Activated B cell treated with CpG ODN at 0.5 μM for 24 hours (primary cell): ENCODE data around the gene GLS2. TPM values are rescaled to one million over a fixed set of nuclear protein-coding genes. Genes with fewer than 3 reads are reported as not detected.
A peak's percentile ranks its signal among the peaks of the same experiment; 100 is the strongest.
"Not testable (repeated sequence)": the region's sequence is repeated elsewhere in the genome, so short reads cannot be mapped to it uniquely, and the experiment has no call there.

Experiments
- ATAC-seq: fragments of 200-7000 bp; cut with Tn5 transposase; one replicate; pipeline ENCODE4 v1.10.0; 2021; ENCODE audit warnings: low read depth, mild to moderate bottlenecking, moderate library complexity
- CTCF ChIA-PET: fragments of 350-600 bp; sonication (Branson Sonifier 250); formaldehyde crosslinking; loops from one replicate; lab custom pipeline; 2021; ENCODE audit warnings: antibody characterized with exemption; lab: Charles Lee
- POLR2A ChIA-PET: fragments of 350-600 bp; sonication (Branson Sonifier 250); formaldehyde crosslinking; loops from one replicate; lab custom pipeline; 2021; ENCODE audit warnings: antibody characterized with exemption; lab: Charles Lee
- DNase-seq: peaks from one replicate; pipeline ENCODE4 v3.0.0; 2022
- H3K27ac Mint-ChIP-seq: one replicate; pipeline ENCODE4 v1.8.0; 2020; ENCODE audit warnings: mixed read lengths
- H3K27me3 Mint-ChIP-seq: one replicate; pipeline ENCODE4 v1.8.0; 2021; ENCODE audit warnings: mixed read lengths
- H3K36me3 Mint-ChIP-seq: one replicate; pipeline ENCODE4 v1.8.0; 2021; ENCODE audit warnings: low read depth, mixed read lengths
- H3K4me1 Mint-ChIP-seq: one replicate; pipeline ENCODE4 v1.8.0; 2021; ENCODE audit warnings: mixed read lengths
- H3K4me3 Mint-ChIP-seq: one replicate; pipeline ENCODE4 v1.8.0; 2020; ENCODE audit warnings: mild to moderate bottlenecking, mixed read lengths
- H3K9me3 Mint-ChIP-seq: one replicate; pipeline ENCODE4 v1.8.0; 2020; ENCODE audit warnings: mixed read lengths
- CTCF ChIP-seq: fragments of 200-600 bp; IDR thresholded peaks from one replicate; pipeline ENCODE4 v1.8.0; 2022; ENCODE audit warnings: antibody characterized with exemption, mild to moderate bottlenecking
- intact Hi-C: fragments of 100-400 bp; cut with micrococcal nuclease; formaldehyde crosslinking; loops from one replicate; pipeline ENCODE4 v1.15.1; 2024
- total RNA-seq: library from RNA; stranded (reverse); gene quantifications from 2 replicates; pipeline ENCODE4 v1.2.3, GENCODE V29; 2022

GLS2 gene
- total RNA-seq, 1 donor from 2014 or later, result 3.5 TPM

GRCh38 chr12:56451147-56451546 is 36.8 kb downstream of the GLS2 start:
- intact Hi-C loops, result no loop called here
- ATAC-seq (no peak), DNase-seq (no peak)
- CTCF ChIA-PET, result interaction anchor here (4.4 kb wide), 1 partner anchor 13 kb away, joined by 27 read pairs; no protein-coding TSS in a partner anchor
- H3K4me3 Mint-ChIP-seq, result no peak overlapping the region
- peaks cover 19% of the 10 kb centered on the region for H3K4me1 Mint-ChIP-seq
- H3K36me3 Mint-ChIP-seq, result peaks cover 1% of the 10 kb centered on the region
- H3K27me3 Mint-ChIP-seq, result no peaks in the 10 kb centered on the region
- POLR2A ChIA-PET, result interaction anchor here (0.6 to 3.7 kb wide), 4 partner anchors 18 to 135 kb away, joined by 4 to 85 read pairs (median 11); partner anchors contain the start of genes APOF, CNPY2, SPRYD4 and STAT2
- no peak for TF ChIP-seq CTCF
- H3K9me3 Mint-ChIP-seq, result no peaks in the 10 kb centered on the region
- H3K27ac Mint-ChIP-seq, result no peak overlapping the region

GRCh38 chr12:56450241-56450640 is 37.7 kb downstream of the GLS2 start:
- Mint-ChIP-seq H3K4me1 (peaks cover 19% of the 10 kb centered on the region), H3K36me3 (peaks cover 3% of the 10 kb centered on the region), H3K27ac (peak overlapping the region; percentile 97), H3K9me3 (no peaks in the 10 kb centered on the region), H3K4me3 (peak overlapping the region; percentile 94), H3K27me3 (no peaks in the 10 kb centered on the region)
- POLR2A ChIA-PET, result interaction anchor here (0.6 to 3.7 kb wide), 12 partner anchors 9 to 261 kb away, joined by 3 to 85 read pairs (median 16); partner anchors contain the start of genes APOF, CNPY2, GLS2 and IL23A
- ATAC-seq (no peak), DNase-seq (no peak)
- TF ChIP-seq CTCF, result no peak
- CTCF ChIA-PET, result interaction anchor here (1.2 to 4.4 kb wide), 2 partner anchors 14 to 90 kb away, joined by 8 to 27 read pairs; partner anchors contain the start of gene STAT2
- intact Hi-C loops, result no loop called here

GRCh38 chr12:56449622-56449984 is 38.4 kb downstream of the GLS2 start:
- peaks cover 3% of the 10 kb centered on the region for H3K36me3 Mint-ChIP-seq
- no peak for TF ChIP-seq CTCF
- H3K4me1 Mint-ChIP-seq, result peaks cover 19% of the 10 kb centered on the region
- CTCF ChIA-PET, result interaction anchor here (1.2 to 4.4 kb wide), 3 partner anchors 14 to 115 kb away, joined by 3 to 27 read pairs (median 8); partner anchors contain the start of gene STAT2
- DNase-seq, result no peak
- peak; percentile 3 for ATAC-seq
- POLR2A ChIA-PET, result interaction anchor here (0.6 to 3.7 kb wide), 22 partner anchors 10 to 679 kb away, joined by 3 to 85 read pairs (median 9); partner anchors contain the start of genes APOF, CNPY2, CS and ESYT1
- H3K9me3 Mint-ChIP-seq, result no peaks in the 10 kb centered on the region
- H3K27ac Mint-ChIP-seq, result peak overlapping the region; percentile 97
- H3K27me3 Mint-ChIP-seq, result no peaks in the 10 kb centered on the region
- H3K4me3 Mint-ChIP-seq, result peak overlapping the region; percentile 94
- intact Hi-C loops, result loop anchor here (1.0 to 5.0 kb wide), 7 partner anchors 19 to 332 kb away; partner anchors contain the start of genes IL23A, PAN2, RPL41 and SPRYD4

GRCh38 chr12:56448860-56449621 is 38.9 kb downstream of the GLS2 start, which contains the start of gene TIMELESS:
Gene TIMELESS, minus strand, starts transcription at chr12:56449426. Its CDS starts 15,256 bp downstream, at chr12:56434170.
- H3K9me3 Mint-ChIP-seq, result peaks cover 3% of the 10 kb centered on the region
- ATAC-seq, result peak; percentile 96
- intact Hi-C loops, result loop anchor here (1.0 to 5.0 kb wide), 7 partner anchors 19 to 332 kb away; partner anchors contain the start of genes IL23A, PAN2, RPL41 and SPRYD4

GRCh38 chr12:56443208-56443607 is 44.8 kb downstream of the GLS2 start:
- CTCF ChIA-PET, intact Hi-C loops, DNase-seq, H3K27me3 Mint-ChIP-seq, H3K4me3 Mint-ChIP-seq, POLR2A ChIA-PET, ATAC-seq, H3K27ac Mint-ChIP-seq, H3K9me3 Mint-ChIP-seq: not testable (repeated sequence)
- H3K36me3 Mint-ChIP-seq, result peaks cover 17% of the 10 kb centered on the region
- peaks cover 14% of the 10 kb centered on the region for H3K4me1 Mint-ChIP-seq

More at GRCh38 chr12:56448860-56449621, 38.9 kb downstream of the GLS2 start, which contains the start of gene TIMELESS:
- H3K4me3 Mint-ChIP-seq, result peak within 1 kb of the TSS; percentile 94
- CTCF ChIA-PET, result interaction anchor here (0.9 to 4.4 kb wide), 5 partner anchors 15 to 260 kb away, joined by 3 to 27 read pairs (median 3); partner anchors contain the start of genes SMARCC2 and STAT2
- POLR2A ChIA-PET, result interaction anchor here (0.6 to 3.7 kb wide), 26 partner anchors 11 to 678 kb away, joined by 3 to 85 read pairs (median 5); partner anchors contain the start of genes APOF, CNPY2, CS and DNAJC14
- DNase-seq, result peak; percentile 85
- peaks cover 22% of the 10 kb centered on the region for H3K4me1 Mint-ChIP-seq
- H3K36me3 Mint-ChIP-seq, result peaks cover 6% of the 10 kb centered on the region
- H3K27ac Mint-ChIP-seq, result peak within 1 kb of the TSS; percentile 97
- TF ChIP-seq CTCF, result no peak
- no peaks in the 10 kb centered on the region for H3K27me3 Mint-ChIP-seq
